Peyer's patch (tissue), 4 donors: ENCODE data around the gene EIF4E1B. TPM values are rescaled to one million over a fixed set of nuclear protein-coding genes. Genes with fewer than 3 reads are reported as not detected.

Experiments used
- DNase-seq, 3 donors: peaks; one replicate each; pipeline ENCODE4 v3.0.0-alpha.2; 2017 to 2019
- H3K27ac ChIP-seq, 4 donors: fragments of 200-600 bp; sonication (generic); one replicate each; pipeline ENCODE4 v1.5.1; 2016 to 2019
- H3K27me3 ChIP-seq, 2 donors: fragments of 200-600 bp; sonication (generic); one replicate each; pipeline ENCODE4 v1.5.1; 2019
- H3K36me3 ChIP-seq, 3 donors: fragments of 200-600 bp; sonication (generic); one replicate each; pipeline ENCODE4 v1.5.1; 2016 to 2019
- H3K4me1 ChIP-seq, 4 donors: fragments of 200-600 bp; sonication (generic); one replicate each; pipeline ENCODE4 v1.5.1; 2016 to 2019
- H3K4me3 ChIP-seq, 4 donors: fragments of 200-600 bp; sonication (generic); 1 replicate in 3 of 4; 2 replicates in 1 of 4; pipeline ENCODE4 v1.5.1; 2016 to 2019; ENCODE audit warnings: mild to moderate bottlenecking in 1 of 4
- H3K9me3 ChIP-seq, 4 donors: fragments of 200-600 bp; sonication (generic); one replicate each; pipeline ENCODE4 v1.5.1; 2016 to 2019; ENCODE audit warnings: mild to moderate bottlenecking in 1 of 4
- CTCF ChIP-seq, 6 experiments: fragments of 450-650 bp in 4 of 6; fragments of 200-600 bp in 2 of 6; sonication (generic) in 1 of 6; IDR thresholded peaks; one replicate each; pipeline ENCODE4 v1.5.1; 2017 to 2019; ENCODE audit warnings: antibody characterized with exemption in 6 of 6, mild to moderate bottlenecking in 3 of 6, moderate library complexity in 1 of 6
- POLR2A ChIP-seq, 2 donors: fragments of 450-650 bp; IDR thresholded peaks; one replicate each; pipeline ENCODE4 v1.5.1; 2017; ENCODE audit warnings: antibody characterized with exemption in 2 of 2, mild to moderate bottlenecking in 2 of 2, moderate library complexity in 2 of 2
- total RNA-seq, 4 donors: library from RNA; depleted of rRNA; stranded (reverse); fragments of >200 nt; gene quantifications; one replicate each; pipeline ENCODE4 v1.1.0, GENCODE V29; 2016

The EIF4E1B gene
- total RNA-seq, 4 donors from 2014 or later, result not detected

GRCh38 chr5:176678584-176678983 lies 48.1 kb downstream of the EIF4E1B start:
- no peak for DNase-seq
- TF ChIP-seq CTCF (IDR thresholded peaks at IDR 0.05) (no peak), POLR2A (IDR thresholded peaks at IDR 0.05) (no peak)
- Histone ChIP-seq H3K4me1 (no peaks in the 10 kb centered on the region), H3K27me3 (no peaks in the 10 kb centered on the region), H3K36me3 (no peaks in the 10 kb centered on the region), H3K4me3 (no peak overlapping the region), H3K27ac (no peak overlapping the region), H3K9me3 (no peaks in the 10 kb centered on the region)

GRCh38 chr5:176679365-176680225 lies 49.1 kb downstream of the EIF4E1B start:
- DNase-seq, result no peak
- H3K27me3 ChIP-seq, result no peaks in the 10 kb centered on the region

GRCh38 chr5:176680226-176680563 lies 49.7 kb downstream of the EIF4E1B start:
- no peak for TF ChIP-seq POLR2A (IDR thresholded peaks at IDR 0.05)
- TF ChIP-seq CTCF (IDR thresholded peaks at IDR 0.05), result no peak
- DNase-seq, result no peak
- no peaks in the 10 kb centered on the region for H3K4me1 ChIP-seq
- no peak overlapping the region for H3K27ac ChIP-seq
- no peaks in the 10 kb centered on the region for H3K36me3 ChIP-seq
- no peak overlapping the region for H3K4me3 ChIP-seq
- no peaks in the 10 kb centered on the region for H3K27me3 ChIP-seq
- no peaks in the 10 kb centered on the region for H3K9me3 ChIP-seq

More at GRCh38 chr5:176679365-176680225, 49.1 kb downstream of the EIF4E1B start:
- TF ChIP-seq CTCF (IDR thresholded peaks at IDR 0.05) (no peak), POLR2A (IDR thresholded peaks at IDR 0.05) (no peak)
- H3K4me1 ChIP-seq, result no peaks in the 10 kb centered on the region
- H3K4me3 ChIP-seq, result no peak overlapping the region
- H3K27ac ChIP-seq, result no peak overlapping the region
- H3K36me3 ChIP-seq, result no peaks in the 10 kb centered on the region
- no peaks in the 10 kb centered on the region for H3K9me3 ChIP-seq

GRCh38 chr5:176682016-176682531 lies 51.6 kb downstream of the EIF4E1B start:
- H3K4me3 ChIP-seq, result no peak overlapping the region
- no peaks in the 10 kb centered on the region for H3K27me3 ChIP-seq
- no peaks in the 10 kb centered on the region for H3K4me1 ChIP-seq
- no peaks in the 10 kb centered on the region for H3K9me3 ChIP-seq
- no peak overlapping the region for H3K27ac ChIP-seq
- TF ChIP-seq POLR2A (IDR thresholded peaks at IDR 0.05), result no peak
- no peak for TF ChIP-seq CTCF (IDR thresholded peaks at IDR 0.05)
- DNase-seq, result no peak
- no peaks in the 10 kb centered on the region for H3K36me3 ChIP-seq

GRCh38 chr5:176685010-176685409 lies 54.5 kb downstream of the EIF4E1B start:
- no peak for TF ChIP-seq CTCF (IDR thresholded peaks at IDR 0.05)
- TF ChIP-seq POLR2A (IDR thresholded peaks at IDR 0.05), result no peak
- DNase-seq, result no peak
- no peaks in the 10 kb centered on the region for H3K27me3 ChIP-seq

More at GRCh38 chr5:176685010-176685409, 54.5 kb downstream of the EIF4E1B start:
- Histone ChIP-seq H3K36me3 (no peaks in the 10 kb centered on the region), H3K9me3 (peaks cover 0 to 5% (median 0%) of the 10 kb centered on the region in 4 donors), H3K4me3 (no peak overlapping the region), H3K4me1 (no peaks in the 10 kb centered on the region), H3K27ac (no peak overlapping the region)
